ENCODE results near the gene SMIM10L1.

The SMIM10L1 gene

DNA sequence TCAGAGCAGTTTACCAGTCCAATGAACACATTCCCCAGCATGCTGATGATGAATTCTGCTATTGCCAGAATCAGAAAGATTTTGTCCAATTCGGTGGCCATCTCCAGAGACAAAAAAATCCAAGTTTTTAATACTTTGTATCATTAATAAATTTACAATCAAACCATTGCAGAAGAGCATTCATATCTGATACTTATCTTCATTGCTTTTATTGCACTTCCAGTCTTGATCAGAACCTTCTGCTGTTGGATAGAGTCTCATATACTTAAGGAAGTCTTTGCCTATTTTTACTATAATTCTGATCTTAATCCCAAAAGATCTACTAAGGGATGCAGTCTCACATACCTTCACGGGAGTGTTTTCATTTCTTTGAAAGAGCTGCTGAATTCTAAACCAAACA is 15.8 kb downstream of the SMIM10L1 start, which contains the start of gene TAS2R42:
Gene TAS2R42 (minus strand): TSS at position 101 of the 400 bp plus-strand sequence. CDS start 0 bp downstream, at position 101.
- DNase-seq (ENCODE audit: low spot score), result no peak

DNA sequence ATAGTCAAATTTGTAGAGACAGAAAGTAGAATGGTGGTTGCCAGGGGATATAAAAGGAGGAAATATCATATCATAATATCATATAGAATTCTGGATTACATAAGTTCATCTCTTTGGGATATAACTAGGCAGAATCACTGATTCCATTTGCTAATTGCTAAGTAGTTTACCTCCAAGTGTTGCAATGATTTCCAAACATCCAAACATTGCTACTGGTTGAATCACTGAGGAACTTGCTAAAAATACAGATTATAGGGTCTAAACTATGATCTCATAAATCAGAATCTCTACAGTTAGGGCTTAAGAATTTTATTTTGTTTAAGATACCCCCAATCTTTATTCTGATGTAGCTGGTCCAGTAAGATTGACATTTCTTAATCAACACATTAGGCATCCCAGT is 31.8 kb downstream of the SMIM10L1 start:
- DNase-seq (ENCODE audit: low spot score), result no peak

DNA sequence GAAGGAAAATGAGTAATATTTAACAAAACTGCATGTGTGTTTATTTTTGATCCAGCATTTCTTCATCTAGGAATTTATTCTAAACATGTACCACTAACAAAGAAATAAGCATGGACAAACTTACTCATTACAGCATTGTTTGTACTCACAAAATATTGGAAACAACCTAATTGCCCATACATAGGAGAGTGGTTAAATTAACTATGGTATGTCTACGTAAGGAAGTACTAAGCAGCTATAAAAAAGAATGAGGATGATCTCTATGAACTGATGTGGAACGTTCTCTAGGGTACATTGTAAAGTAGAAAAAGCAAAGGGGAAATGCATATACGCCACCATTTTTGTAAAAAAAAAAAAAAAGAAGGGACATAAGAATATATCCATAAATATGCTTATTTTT is 33.2 kb downstream of the SMIM10L1 start:
- no peak for DNase-seq (ENCODE audit: low spot score)

DNA sequence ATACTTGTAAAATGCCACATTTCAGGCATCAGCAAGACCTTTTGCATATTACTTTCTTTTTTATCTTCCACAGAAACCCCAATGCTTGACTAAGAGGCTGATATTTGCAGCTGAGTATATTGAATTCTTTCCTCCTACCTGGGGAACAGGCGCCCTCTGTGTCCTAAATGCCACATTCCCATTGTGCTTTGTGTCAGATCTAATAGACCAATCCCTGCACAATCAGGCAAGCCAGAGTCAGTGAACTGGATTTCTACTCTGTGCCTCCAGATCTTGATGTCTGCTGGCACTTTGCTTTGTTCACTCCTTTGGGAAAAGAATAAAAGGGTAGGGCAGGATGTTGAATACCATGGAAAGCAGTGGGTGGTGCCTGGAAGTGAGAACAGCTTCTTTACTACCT is 38.1 kb downstream of the SMIM10L1 start:
- no peak for DNase-seq (ENCODE audit: low spot score)
